H1 (cell line): Measurements from ENCODE around the gene SPRN. TPM values are rescaled to one million over a fixed set of nuclear protein-coding genes. Genes with fewer than 3 reads are reported as not detected.

Source experiments
- KDM4A ChIP-seq: IDR thresholded peaks from one replicate; pipeline ENCODE4 v1.7.1; 2012; ENCODE audit warnings: low read depth, mild to moderate bottlenecking, moderate library complexity, low read length, inconsistent platforms; ENCODE audit not compliant: severe bottlenecking
- YY1 ChIP-seq: IDR thresholded peaks from 2 replicates; pipeline ENCODE4 v1.6.1; 2011; ENCODE audit warnings: low read depth, mild to moderate bottlenecking, low read length
- polyA plus RNA-seq, 7 experiments: library from polyadenylated mRNA; depleted of rRNA in 3 of 7; stranded (reverse) in 5 of 7; unstranded in 2 of 7; fragments of >200 nt in 5 of 7; fragments of 200-250 nt in 2 of 7; gene quantifications; 1 replicate in 5 of 7; 2 replicates in 1 of 7; 4 replicates in 1 of 7; pipeline versions ENCODE4 v1.2.1 to v1.2.3, GENCODE V29; 2011 to 2013; ENCODE audit warnings: missing spikeins in 2 of 7, mixed read lengths in 2 of 7
- total RNA-seq: library from RNA; stranded (reverse); fragmentation: NEBNext Ultra II Directional; extraction: Animal tissue kit (Norgen Biotek cat#: 25700); gene quantifications from 2 replicates; pipeline ENCODE4 v1.2.1, GENCODE V29; 2021
- TF ChIP-seq, protein P1 (sequence below): fragments of 300-600 bp; sonication (generic); IDR thresholded peaks from 2 replicates; pipeline ENCODE4 v1.7.1; 2012; ENCODE audit warnings: low read length, moderate library complexity, mild to moderate bottlenecking, inconsistent platforms; ENCODE audit not compliant: insufficient replicate concordance

Gene SPRN
- total and polyA plus RNA-seq, 2 of the 8 experiments (the other 6 are each of a cell fraction or from before 2014, with no cell fraction given): 0.23 to 0.24 TPM

- TF ChIP-seq, protein P1, sequence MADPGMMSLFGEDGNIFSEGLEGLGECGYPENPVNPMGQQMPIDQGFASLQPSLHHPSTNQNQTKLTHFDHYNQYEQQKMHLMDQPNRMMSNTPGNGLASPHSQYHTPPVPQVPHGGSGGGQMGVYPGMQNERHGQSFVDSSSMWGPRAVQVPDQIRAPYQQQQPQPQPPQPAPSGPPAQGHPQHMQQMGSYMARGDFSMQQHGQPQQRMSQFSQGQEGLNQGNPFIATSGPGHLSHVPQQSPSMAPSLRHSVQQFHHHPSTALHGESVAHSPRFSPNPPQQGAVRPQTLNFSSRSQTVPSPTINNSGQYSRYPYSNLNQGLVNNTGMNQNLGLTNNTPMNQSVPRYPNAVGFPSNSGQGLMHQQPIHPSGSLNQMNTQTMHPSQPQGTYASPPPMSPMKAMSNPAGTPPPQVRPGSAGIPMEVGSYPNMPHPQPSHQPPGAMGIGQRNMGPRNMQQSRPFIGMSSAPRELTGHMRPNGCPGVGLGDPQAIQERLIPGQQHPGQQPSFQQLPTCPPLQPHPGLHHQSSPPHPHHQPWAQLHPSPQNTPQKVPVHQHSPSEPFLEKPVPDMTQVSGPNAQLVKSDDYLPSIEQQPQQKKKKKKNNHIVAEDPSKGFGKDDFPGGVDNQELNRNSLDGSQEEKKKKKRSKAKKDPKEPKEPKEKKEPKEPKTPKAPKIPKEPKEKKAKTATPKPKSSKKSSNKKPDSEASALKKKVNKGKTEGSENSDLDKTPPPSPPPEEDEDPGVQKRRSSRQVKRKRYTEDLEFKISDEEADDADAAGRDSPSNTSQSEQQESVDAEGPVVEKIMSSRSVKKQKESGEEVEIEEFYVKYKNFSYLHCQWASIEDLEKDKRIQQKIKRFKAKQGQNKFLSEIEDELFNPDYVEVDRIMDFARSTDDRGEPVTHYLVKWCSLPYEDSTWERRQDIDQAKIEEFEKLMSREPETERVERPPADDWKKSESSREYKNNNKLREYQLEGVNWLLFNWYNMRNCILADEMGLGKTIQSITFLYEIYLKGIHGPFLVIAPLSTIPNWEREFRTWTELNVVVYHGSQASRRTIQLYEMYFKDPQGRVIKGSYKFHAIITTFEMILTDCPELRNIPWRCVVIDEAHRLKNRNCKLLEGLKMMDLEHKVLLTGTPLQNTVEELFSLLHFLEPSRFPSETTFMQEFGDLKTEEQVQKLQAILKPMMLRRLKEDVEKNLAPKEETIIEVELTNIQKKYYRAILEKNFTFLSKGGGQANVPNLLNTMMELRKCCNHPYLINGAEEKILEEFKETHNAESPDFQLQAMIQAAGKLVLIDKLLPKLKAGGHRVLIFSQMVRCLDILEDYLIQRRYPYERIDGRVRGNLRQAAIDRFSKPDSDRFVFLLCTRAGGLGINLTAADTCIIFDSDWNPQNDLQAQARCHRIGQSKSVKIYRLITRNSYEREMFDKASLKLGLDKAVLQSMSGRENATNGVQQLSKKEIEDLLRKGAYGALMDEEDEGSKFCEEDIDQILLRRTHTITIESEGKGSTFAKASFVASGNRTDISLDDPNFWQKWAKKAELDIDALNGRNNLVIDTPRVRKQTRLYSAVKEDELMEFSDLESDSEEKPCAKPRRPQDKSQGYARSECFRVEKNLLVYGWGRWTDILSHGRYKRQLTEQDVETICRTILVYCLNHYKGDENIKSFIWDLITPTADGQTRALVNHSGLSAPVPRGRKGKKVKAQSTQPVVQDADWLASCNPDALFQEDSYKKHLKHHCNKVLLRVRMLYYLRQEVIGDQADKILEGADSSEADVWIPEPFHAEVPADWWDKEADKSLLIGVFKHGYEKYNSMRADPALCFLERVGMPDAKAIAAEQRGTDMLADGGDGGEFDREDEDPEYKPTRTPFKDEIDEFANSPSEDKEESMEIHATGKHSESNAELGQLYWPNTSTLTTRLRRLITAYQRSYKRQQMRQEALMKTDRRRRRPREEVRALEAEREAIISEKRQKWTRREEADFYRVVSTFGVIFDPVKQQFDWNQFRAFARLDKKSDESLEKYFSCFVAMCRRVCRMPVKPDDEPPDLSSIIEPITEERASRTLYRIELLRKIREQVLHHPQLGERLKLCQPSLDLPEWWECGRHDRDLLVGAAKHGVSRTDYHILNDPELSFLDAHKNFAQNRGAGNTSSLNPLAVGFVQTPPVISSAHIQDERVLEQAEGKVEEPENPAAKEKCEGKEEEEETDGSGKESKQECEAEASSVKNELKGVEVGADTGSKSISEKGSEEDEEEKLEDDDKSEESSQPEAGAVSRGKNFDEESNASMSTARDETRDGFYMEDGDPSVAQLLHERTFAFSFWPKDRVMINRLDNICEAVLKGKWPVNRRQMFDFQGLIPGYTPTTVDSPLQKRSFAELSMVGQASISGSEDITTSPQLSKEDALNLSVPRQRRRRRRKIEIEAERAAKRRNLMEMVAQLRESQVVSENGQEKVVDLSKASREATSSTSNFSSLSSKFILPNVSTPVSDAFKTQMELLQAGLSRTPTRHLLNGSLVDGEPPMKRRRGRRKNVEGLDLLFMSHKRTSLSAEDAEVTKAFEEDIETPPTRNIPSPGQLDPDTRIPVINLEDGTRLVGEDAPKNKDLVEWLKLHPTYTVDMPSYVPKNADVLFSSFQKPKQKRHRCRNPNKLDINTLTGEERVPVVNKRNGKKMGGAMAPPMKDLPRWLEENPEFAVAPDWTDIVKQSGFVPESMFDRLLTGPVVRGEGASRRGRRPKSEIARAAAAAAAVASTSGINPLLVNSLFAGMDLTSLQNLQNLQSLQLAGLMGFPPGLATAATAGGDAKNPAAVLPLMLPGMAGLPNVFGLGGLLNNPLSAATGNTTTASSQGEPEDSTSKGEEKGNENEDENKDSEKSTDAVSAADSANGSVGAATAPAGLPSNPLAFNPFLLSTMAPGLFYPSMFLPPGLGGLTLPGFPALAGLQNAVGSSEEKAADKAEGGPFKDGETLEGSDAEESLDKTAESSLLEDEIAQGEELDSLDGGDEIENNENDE: no peak
- no peak for TF ChIP-seq YY1
- TF ChIP-seq KDM4A: no peak
- TF ChIP-seq, all 59 proteins: peak for 0
Measured at GRCh38 chr10:133445268-133445732, 20.9 kb upstream of the SPRN start (continued).
